Body of pancreas (tissue), 4 donors: ENCODE data around the gene IER2. TPM values are rescaled to one million over a fixed set of nuclear protein-coding genes. Genes with fewer than 3 reads are reported as not detected.
A peak's percentile ranks its signal among the peaks of the same experiment; 100 is the strongest.

Experiments used
- ATAC-seq: fragments of 150-250 bp; one replicate; pipeline ENCODE4 v1.9.1; 2016
- DNase-seq, 4 donors: peaks; one replicate each; pipeline ENCODE4 v3.0.0-alpha.2; 2019
- H3K27ac ChIP-seq, 4 donors: fragments of 200-600 bp; sonication (generic); 1 replicate in 3 of 4; 2 replicates in 1 of 4; pipeline versions ENCODE4 v1.5.1 to v1.6.1; 2016 to 2019; ENCODE audit warnings: mild to moderate bottlenecking in 1 of 4, mixed read lengths in 1 of 4, moderate library complexity in 1 of 4
- H3K27me3 ChIP-seq, 2 donors: fragments of 200-600 bp; sonication (generic); one replicate each; pipeline ENCODE4 v1.6.0; 2016; ENCODE audit warnings: mild to moderate bottlenecking in 1 of 2
- H3K36me3 ChIP-seq, 2 donors: fragments of 200-600 bp; sonication (generic); replicated peaks in 1 of 2; 2 replicates each; pipeline ENCODE4 v1.5.1; 2016; ENCODE audit warnings: low read depth in 2 of 2; ENCODE audit not compliant: insufficient read depth in 1 of 2
- H3K4me1 ChIP-seq: fragments of 200-600 bp; sonication (generic); one replicate; pipeline ENCODE4 v1.6.0; 2016
- H3K4me3 ChIP-seq, 2 donors: fragments of 200-600 bp; sonication (generic); 1 replicate in 1 of 2; 2 replicates in 1 of 2; pipeline ENCODE4 v1.5.1; 2016 to 2019
- H3K9me3 ChIP-seq, 3 donors: fragments of 200-600 bp; sonication (generic); 1 replicate in 2 of 3; 2 replicates in 1 of 3; pipeline ENCODE4 v1.5.1; 2016
- CTCF ChIP-seq, 7 experiments: fragments of 450-650 bp in 4 of 7; fragments of 200-600 bp in 3 of 7; sonication (generic) in 3 of 7; IDR thresholded peaks; one replicate each; pipeline ENCODE4 v1.5.1; 2016 to 2019; ENCODE audit warnings: antibody characterized with exemption in 7 of 7
- POLR2A ChIP-seq, 3 donors: fragments of 450-650 bp; IDR thresholded peaks; one replicate each; pipeline ENCODE4 v1.6.1; 2016; ENCODE audit warnings: antibody characterized with exemption in 3 of 3, mild to moderate bottlenecking in 2 of 3
- WGBS, 2 donors: methylation state at CpG; one replicate each; pipeline ENCODE4 v1.1.5; 2017; 5-methylcytosine and 5-hydroxymethylcytosine counted together
- intact Hi-C: fragments of 100-400 bp; cut with DNase I; formaldehyde crosslinking; loops from one replicate; pipeline ENCODE4 v1.15.1; 2023
- total RNA-seq, 2 donors: library from RNA; depleted of rRNA; stranded (reverse); fragments of >200 nt; gene quantifications; one replicate each; pipeline ENCODE4 v1.1.0, GENCODE V29; 2016

The IER2 gene
- total RNA-seq, 2 donors from 2014 or later = 162 to 857 TPM

- 0 to 1% methylated on average over 18 to 68 of the region's 69 CpGs for WGBS, 2 donors
- peak; percentile 58 to 60 (median 60) for DNase-seq
- intact Hi-C loops = no loop called here
These were observed 3.5 kb downstream of the IER2 start for GRCh38 chr19:13153569-13154240.

DNA sequence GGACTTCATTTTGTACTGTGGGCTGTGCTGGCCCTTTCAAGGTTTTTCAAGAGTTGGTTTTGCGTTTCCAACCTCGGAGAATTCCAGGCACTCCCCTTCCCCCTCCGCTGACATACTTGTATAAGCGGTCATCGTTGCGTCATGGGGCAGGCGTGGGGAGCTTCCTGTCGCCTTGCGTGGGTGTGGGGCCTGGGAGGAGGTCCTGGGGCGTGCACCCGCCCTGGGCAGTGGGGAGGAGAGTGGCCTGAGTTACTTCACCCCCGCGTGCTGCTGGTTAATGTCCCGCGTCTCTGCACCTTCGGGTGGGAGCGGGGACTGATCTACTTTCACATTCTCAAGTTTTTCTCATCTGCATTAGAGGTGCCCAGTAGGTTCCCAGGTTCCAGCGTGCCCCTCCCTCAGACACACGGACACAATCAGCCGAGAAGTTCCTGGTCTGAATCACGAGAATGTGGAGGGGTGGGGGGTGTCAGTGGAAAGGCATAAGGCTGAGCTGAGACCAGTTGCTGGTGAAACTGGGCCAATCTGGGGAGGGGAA lies 4.1 kb downstream of the IER2 start:
- intact Hi-C loops = no loop called here
- DNase-seq = peak; percentile 86 to 95 (median 90)
- Histone ChIP-seq H3K9me3 (no peaks in the 10 kb centered on the region), H3K4me3 (peak overlapping the region; percentile 78), H3K27me3 (no peaks in the 10 kb centered on the region), H3K27ac (peak overlapping the region; percentile 98 to 100 (median 99)), H3K4me1 (peaks cover 35% of the 10 kb centered on the region), H3K36me3 (no peaks in the 10 kb centered on the region)
- TF ChIP-seq CTCF (IDR thresholded peaks at IDR 0.05) (no peak), POLR2A (IDR thresholded peaks at IDR 0.05) (peak; percentile 12 to 87 (median 63))
- peak; percentile 16 for ATAC-seq
- WGBS, 2 donors = 0% methylated on average over 8 to 21 of the region's 21 CpGs

More at GRCh38 chr19:13153569-13154240, 3.5 kb downstream of the IER2 start:
- TF ChIP-seq CTCF (IDR thresholded peaks at IDR 0.05) (peak in 1 of 7 experiments; percentile 33), POLR2A (IDR thresholded peaks at IDR 0.05) (no peak)
- Histone ChIP-seq H3K4me1 (peaks cover 40% of the 10 kb centered on the region), H3K9me3 (no peaks in the 10 kb centered on the region), H3K27ac (peak overlapping the region; percentile 98 to 100 (median 99)), H3K4me3 (peak overlapping the region; percentile 78), H3K36me3 (no peaks in the 10 kb centered on the region), H3K27me3 (no peaks in the 10 kb centered on the region)
- no peak for ATAC-seq

GRCh38 chr19:13154911-13155471 lies 4.8 kb downstream of the IER2 start:
- TF ChIP-seq CTCF (IDR thresholded peaks at IDR 0.05) = no peak
- TF ChIP-seq POLR2A (IDR thresholded peaks at IDR 0.05) = peak; percentile 52 to 86 (median 64)
- ATAC-seq = peak; percentile 34

GRCh38 chr19:13155472-13156359 lies 5.5 kb downstream of the IER2 start:
- H3K27me3 ChIP-seq = no peaks in the 10 kb centered on the region
- H3K4me3 ChIP-seq = peak overlapping the region in 1 of 2 donors; percentile 16
- no peaks in the 10 kb centered on the region for H3K36me3 ChIP-seq
- H3K9me3 ChIP-seq = no peaks in the 10 kb centered on the region
- WGBS, 2 donors = 0 to 8% methylated on average over 3 to 52 of the region's 55 CpGs
- ATAC-seq (peak; percentile 16), DNase-seq (peak; percentile 81 to 88 (median 88))
- TF ChIP-seq CTCF (IDR thresholded peaks at IDR 0.05) (no peak), POLR2A (IDR thresholded peaks at IDR 0.05) (peak; percentile 46 to 73 (median 51))
- H3K27ac ChIP-seq = peak overlapping the region; percentile 98 to 100 (median 99)
- H3K4me1 ChIP-seq = peaks cover 32% of the 10 kb centered on the region
- intact Hi-C loops = no loop called here

More at GRCh38 chr19:13154911-13155471, 4.8 kb downstream of the IER2 start:
- H3K27ac ChIP-seq = peak overlapping the region; percentile 98 to 100 (median 99)
- intact Hi-C loops = no loop called here
- WGBS, 2 donors = 0 to 3% methylated on average over 10 to 24 of the region's 24 CpGs
- H3K27me3 ChIP-seq = no peaks in the 10 kb centered on the region
- peaks cover 32% of the 10 kb centered on the region for H3K4me1 ChIP-seq
- no peaks in the 10 kb centered on the region for H3K36me3 ChIP-seq
- peak overlapping the region in 1 of 2 donors; percentile 16 for H3K4me3 ChIP-seq
- H3K9me3 ChIP-seq = no peaks in the 10 kb centered on the region
- peak; percentile 94 to 96 (median 95) for DNase-seq
